B cell (primary cell): ENCODE data around the gene WDFY2.

Experiments used
- CTCF ChIP-seq: fragments of 200-600 bp; IDR thresholded peaks from one replicate; pipeline ENCODE4 v1.8.0; 2022; ENCODE audit warnings: antibody characterized with exemption, mild to moderate bottlenecking
- EZH2 ChIP-seq: IDR thresholded peaks from 2 replicates; pipeline ENCODE4 v1.6.1; 2012; ENCODE audit warnings: borderline replicate concordance, low read depth, mild to moderate bottlenecking, moderate library complexity, low read length; ENCODE audit not compliant: insufficient read depth, poor library complexity, severe bottlenecking

GRCh38 chr13:51811920-51812451, 227.7 kb downstream of the WDFY2 start:
- no peak for TF ChIP-seq CTCF
- TF ChIP-seq EZH2 = no peak
